Measurements from ENCODE around the gene FLG2.

The FLG2 gene

DNA sequence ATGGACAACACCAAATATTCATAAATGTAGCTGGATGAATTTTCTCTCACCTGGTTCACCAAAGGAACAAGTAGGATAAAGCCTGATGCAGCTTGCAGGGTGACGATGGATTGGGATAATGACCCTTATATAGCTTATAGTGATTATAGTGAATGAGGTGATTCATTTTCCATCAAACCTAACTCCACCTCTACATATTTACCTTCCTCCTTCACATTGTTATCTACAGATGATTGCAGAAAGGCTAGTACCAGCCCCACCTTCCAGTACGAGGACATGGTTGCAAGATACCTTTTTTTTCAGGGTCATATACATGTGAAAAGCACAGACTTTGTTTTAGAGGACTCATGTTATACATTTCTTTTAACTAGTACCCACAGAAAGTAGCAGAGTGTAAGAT, at the start of gene FLG2:
FLG2 (minus strand) TSS at position 101 of the 400 bp plus-strand sequence. CDS start 1,122 bp downstream, outside the sequence.
- FAIRE-seq (no peak), DNase-seq (ENCODE audit: insufficient read length, low spot score) (no peak)

DNA sequence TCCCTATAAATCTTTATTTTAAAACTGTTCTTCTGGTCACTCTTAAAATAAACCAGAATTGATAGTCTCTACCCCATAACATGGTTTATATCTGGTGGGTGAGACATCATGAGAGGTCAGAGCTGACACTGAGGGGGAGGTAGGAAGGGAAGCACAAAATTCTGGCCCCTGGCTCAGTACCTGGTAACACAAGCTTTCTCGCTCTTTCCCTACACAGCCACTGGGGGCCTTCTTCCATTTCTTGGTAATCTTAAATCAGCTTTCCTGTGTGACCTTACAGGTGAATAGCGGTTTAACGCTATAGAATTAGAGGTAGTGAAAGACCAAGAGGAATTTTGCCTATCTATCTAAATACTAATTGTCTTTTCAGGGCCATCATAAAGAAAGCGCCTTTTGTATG, 48.9 kb upstream of the FLG2 start:
- DNase-seq (ENCODE audit: insufficient read length, low spot score) (no peak), FAIRE-seq (no peak)

DNA sequence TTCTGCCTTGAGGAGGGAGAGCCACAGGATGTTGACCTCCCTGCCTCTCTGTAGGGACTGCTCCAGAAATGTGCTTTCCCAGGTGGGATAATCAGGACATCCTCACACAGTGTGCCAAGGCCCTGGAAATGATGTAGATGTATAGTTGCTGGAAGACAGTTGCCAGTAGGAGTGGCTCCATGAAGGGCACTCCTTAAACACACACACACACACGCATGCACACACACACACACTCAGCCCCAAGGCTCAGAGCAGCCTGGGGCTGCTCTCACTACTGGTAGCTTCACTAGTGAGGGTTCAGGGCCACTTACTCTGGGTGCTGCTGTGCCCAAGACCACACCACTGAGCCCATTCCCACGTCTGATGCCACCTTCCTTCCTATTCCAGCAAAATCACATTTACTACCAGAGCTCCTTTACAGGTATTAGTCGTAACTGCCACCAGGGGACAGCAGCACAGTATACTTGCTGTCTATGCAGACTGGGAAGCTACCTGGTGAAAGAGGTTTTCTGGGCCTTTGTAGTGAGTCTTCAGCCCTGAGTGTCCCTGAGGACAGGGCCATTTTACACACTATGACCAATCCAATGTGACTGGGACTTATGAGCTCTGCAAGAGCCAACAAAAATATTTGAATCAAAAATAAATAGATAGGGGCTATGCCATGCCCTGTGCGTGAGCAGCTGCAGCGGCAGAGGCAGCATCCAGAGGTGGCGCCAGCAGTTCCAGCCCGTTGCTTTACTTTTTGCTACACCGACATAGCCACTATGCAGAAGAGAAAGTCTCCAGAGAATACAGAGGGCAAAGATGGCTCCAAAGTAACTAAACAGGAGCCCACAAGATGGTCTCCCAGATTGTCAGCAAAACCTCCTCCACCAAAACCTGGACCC, 39.2 kb upstream of the FLG2 start:
- no peak for DNase-seq (ENCODE audit: insufficient read length, low spot score)
- FAIRE-seq, result no peak

DNA sequence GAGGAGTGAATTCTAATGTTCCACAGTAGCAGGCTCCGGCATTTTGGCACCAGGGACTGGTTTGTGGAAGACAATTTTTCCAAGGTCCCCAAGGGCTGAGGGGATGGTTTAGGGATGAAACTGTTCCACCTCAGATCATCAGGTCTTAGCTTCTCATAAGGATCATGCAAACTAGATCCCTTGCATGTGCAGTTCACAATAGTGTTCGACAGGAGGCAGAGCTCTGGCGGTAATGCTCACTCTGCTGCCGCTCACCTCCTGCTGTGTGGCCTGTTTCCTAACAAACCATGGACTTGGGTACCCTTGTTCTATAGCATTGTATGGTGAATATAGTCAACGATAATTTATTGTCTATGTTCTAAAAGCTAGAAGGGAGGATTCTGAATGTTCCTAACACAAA, 37.7 kb upstream of the FLG2 start:
- no peak for DNase-seq (ENCODE audit: insufficient read length, low spot score)
- no peak for FAIRE-seq

DNA sequence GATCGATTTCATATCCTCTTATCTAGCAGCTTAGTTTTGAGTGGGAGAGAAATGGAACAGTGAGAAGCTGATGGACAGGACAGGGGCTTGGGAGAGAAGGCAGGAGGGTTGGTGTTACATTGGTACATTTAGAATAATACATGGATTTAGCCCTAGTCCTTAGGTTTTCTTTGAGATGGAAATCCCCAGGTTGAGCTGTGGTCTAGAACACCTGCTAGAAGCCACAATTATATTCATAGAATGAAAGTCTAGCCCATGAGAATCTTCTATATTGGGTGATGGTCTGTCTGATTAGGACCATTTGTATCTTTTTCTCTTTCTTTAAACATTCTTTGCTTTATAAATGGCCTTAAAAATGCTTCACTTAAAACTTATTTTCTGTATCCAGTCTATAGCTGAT, 34.3 kb upstream of the FLG2 start:
- no peak for FAIRE-seq
- DNase-seq (ENCODE audit: insufficient read length, low spot score), result no peak

DNA sequence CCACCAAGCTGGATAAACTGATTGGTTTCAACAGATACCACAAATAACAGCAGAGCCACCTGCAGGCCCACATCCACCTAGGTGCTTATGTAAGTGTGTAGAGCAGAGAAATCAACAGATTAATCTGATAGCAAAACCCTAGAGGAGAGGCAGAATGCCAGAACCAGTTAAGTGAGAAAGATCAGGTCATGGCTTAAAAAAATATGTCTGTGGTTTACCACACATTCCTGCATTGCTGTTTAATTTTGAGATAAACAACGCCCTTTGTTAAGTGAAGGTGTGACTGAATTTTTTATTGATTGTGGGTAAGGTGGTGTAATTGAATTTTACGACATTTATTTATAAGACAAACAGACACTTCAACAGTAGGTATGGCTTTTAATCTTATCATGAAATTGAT, 33.1 kb upstream of the FLG2 start:
- no peak for DNase-seq (ENCODE audit: insufficient read length, low spot score)
- no peak for FAIRE-seq

DNA sequence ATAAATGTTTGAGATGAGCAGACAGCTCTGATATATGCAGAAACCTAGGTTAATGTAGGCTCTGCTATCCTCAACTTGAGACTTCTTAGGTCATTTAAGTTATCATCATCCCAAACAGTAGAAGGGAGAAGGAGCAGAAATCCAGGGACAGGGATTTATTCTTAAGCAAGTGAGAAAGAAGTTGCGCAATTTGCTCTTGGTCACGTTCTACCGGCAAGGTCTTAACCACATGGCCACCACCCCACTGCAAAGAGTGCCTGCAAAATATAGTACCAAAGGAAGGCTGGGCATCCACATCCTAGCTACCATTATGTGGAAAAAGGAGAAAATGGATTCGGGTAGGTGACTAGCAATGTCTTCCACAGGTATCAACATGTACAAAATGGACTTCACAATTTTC, 29.1 kb upstream of the FLG2 start:
- FAIRE-seq (no peak), DNase-seq (ENCODE audit: insufficient read length, low spot score) (no peak)

DNA sequence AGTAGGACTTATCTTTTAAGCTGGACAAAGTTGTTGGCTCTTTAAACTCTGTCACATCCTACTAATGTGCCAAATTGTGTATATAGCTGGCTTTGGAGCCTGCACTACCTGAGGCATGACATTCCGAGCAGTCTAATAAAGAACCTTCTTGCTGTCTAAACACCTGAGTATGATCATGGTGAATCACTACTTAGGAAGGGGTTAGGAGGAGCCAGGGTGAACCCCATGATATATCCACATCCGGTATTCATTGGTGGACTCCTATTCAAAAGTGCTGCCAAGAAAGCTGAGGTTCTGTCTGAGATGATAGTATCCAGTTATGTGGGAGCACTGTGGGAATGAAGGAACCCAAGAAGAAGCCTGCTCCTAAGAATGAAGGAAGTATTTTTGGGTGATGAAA, 27.1 kb upstream of the FLG2 start:
- no peak for FAIRE-seq

DNA sequence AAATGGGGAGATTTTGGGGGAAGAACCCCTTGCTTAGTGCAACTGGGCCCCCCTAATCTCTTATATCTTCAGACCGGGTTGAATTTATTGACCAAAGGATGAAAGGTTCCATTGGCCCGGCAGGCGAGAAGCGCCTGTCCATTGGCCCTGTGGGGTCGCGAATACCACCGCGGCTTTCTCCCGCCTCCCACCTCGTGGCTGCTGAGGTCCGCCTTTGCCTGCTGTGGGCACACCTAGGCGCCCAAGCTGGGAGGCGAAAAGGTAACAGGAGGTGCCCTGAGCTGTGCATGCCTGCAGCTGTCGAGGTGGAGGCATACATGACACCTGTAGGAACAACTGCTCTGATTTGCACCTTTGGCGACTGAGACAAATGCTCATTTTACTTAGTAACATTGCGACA, 21.1 kb upstream of the FLG2 start:
- DNase-seq (ENCODE audit: insufficient read length, low spot score) (no peak), FAIRE-seq (no peak)

More for the DNA sequence above, 27.1 kb upstream of the FLG2 start:
- no peak for DNase-seq (ENCODE audit: insufficient read length, low spot score)

DNA sequence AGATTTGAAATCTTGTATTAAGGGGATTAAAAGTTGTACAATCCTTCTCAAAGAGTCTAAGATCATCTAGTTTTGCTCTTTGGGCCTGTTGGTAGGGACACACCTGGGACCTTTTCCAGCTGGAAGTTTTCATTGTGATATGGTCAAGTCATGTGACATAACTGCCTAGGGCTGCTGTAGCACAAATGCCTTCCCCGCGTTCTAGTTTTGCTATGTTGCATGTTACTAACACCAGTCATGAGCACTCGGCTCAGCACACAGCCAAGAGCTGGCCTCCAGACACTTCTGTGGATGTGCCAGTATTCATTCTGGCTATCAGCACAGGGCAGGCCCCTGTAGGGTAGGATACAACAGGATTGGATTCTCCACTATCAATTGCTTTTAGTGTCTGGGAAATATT, 14.6 kb upstream of the FLG2 start:
- DNase-seq (ENCODE audit: insufficient read length, low spot score), result no peak
- no peak for FAIRE-seq

DNA sequence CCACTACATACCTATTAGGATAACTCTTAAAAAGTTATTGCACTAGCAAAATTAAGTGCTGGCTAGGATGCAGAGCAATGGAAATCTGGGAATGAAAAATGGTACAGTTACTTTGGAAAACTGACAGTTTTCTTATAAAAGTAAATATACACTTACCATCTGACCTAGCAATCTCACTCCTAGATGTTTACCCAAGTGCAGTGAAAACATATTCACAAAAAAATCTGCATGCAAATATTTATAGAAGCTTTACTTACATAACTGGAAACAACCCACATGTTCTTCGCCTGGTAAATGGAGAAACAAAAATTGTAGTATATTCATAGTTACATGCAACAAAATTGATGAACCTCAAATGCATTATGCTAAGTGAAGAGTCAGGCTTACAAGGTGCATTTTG, 12.9 kb upstream of the FLG2 start:
- DNase-seq (ENCODE audit: insufficient read length, low spot score), result no peak
- FAIRE-seq, result no peak

DNA sequence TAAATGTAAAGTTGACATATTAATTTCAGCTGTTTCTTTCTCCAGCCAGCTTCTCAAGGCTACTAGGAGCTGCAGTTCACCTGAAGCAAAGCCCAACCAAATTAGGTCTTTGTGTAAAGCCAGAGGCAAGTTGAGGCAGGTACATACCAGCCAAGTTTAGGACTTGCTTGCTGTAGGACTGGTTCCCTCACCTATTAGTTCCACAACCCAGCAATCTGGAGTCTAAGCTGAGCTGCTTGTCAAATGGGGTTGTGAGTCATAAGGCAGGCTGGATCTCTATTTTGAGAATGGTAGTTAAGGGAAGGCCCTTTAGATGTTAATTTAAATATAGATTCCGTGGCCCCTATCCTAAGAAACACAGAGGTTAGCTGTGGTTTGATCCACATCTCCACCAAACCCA, 7.6 kb upstream of the FLG2 start:
- no peak for FAIRE-seq
- DNase-seq (ENCODE audit: insufficient read length, low spot score), result no peak

DNA sequence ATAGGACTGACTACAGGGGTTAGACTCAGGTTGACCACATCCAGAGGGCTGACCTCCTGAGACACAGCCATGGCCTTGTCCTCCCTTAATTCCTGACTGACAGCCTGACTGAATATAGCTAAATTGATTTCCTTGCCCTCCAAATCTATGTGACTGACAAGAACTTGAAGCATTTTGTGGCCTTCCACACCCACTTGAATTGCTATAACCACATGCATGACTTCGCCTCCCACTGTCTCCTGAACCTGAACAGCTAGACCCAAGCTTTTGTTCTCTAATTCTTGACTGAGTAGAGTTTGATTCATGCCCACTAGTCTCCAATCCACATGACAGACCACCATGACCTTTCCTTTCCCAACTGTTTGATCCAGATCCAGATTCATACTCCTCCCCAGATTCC, 3.1 kb downstream of the FLG2 start:
- no peak for DNase-seq (ENCODE audit: insufficient read length, low spot score)
- no peak for FAIRE-seq

DNA sequence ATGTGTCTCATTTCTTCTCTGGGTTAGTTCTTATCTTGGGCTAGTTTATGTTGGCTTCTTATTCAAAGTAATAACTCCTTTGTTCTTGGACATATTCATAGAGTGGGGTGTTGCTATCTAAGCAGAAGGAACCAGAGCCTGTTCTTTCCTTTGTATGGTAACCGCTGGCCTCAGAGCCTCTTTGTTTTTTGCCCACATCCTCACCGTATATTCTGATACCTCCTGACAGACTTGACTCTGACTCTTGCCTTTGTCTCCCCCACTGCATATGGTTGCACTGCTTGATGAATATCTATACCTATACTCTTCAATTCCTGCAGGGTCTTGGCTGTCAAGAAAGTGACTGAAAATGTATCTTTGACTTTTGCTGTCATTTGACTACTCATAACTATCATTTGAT, 10.2 kb downstream of the FLG2 start:
- FAIRE-seq, result no peak
- no peak for DNase-seq (ENCODE audit: insufficient read length, low spot score)

DNA sequence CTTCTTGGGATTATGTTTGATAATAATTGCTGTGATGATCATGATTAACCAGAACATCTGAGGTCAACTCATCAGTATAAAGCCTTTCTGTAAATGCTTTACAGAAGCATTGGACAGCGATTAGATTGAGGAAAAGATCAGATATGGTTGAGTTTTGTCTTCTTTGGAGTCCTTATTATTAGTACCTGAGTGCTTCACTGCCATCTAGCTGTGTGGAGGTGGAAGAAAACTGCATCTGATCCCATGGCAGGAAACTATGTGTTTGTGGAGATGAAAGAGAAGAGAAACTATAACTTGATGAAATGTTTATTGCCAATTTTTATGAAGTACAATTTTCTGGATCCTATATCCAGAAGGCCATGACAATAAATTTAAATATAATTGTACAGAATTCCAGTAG, 11.4 kb downstream of the FLG2 start:
- DNase-seq (ENCODE audit: insufficient read length, low spot score), result no peak
- no peak for FAIRE-seq

DNA sequence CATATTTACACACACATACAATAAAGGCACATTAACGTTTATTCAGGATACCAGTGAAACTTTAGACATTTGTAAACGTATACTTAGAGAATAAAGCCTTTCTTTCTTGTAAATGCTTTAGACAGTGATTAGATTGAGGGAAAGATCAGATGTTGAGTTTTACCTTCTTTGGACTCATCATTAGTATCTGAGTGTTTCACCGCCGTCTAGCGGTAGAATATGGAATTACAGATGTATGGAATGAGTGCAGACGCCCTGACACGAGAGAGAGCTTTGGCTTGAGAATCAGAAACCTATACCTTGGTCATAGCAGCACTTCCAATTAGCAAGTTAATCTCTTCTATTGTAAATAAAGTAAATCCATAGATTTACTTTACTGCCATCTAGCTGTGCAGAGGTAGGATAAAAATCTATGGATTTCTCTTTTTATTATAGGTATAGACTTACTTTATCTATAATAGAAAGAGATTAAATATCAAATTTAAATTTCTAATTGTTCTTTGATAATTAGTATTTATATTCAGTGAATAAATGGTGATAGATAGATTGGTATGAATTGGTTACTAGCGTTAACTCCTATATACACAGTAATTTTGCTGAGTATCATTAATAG, 12.6 kb downstream of the FLG2 start:
- no peak for FAIRE-seq

DNA sequence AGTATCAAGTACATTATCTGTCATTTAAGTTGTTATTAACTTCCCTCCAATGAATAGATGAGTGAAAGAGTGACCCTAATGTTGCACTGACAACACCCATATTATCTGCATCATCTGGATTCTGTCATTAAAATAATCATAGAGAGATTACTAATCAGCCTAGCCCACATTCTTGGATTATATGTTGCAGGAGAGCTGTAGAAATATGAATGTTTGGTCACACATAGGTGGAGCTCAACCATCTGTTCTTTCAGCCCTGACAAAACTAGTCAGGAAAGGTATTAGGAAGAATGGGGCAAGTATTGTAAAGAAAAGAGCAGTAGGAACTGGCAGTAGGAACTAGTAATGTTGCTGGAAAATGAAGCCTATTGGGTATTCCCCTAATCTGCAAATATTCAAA, 15.4 kb downstream of the FLG2 start:
- FAIRE-seq (no peak), DNase-seq (ENCODE audit: insufficient read length, low spot score) (no peak)

More for the DNA sequence above, 12.6 kb downstream of the FLG2 start:
- DNase-seq (ENCODE audit: insufficient read length, low spot score), result peak; percentile 20

DNA sequence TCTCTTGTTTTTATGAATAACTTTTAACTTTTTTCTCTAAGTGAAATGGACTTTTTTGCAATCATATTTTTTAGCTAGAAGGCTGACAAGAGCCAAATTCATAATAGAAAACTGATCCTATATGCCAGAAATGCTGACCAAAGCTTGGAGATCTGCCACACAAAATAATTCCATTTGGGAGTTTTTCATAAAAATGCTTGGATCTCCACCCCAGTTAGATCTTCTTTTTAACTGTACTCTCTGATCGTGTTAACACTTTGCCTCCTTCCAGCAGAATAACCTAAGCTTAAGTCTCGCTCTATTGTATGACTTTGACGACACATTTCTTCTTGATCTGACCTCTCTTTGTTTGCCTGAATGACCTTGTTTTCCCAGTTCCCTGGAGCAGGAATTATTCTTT, 16.8 kb downstream of the FLG2 start:
- DNase-seq (ENCODE audit: insufficient read length, low spot score) (no peak), FAIRE-seq (no peak)

DNA sequence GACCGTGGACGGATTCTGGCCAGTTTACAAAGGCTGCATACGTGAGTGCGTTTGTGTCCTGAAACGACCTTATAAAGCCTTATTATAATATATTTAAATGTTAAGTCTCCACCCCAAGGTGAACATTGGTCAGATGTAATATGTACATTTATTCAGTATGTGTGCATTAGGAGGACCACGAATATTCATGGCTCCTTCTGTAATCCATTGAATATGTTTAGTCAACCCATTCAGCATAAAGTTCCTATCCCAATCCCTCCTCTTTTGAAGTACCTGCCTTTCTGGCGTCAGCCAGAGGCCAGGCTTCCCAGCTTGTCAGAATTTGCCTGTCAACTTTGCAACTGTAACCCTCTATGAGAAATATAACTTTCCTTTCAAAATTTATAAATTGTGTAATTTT, 24.4 kb downstream of the FLG2 start:
- FAIRE-seq, result no peak
- no peak for DNase-seq (ENCODE audit: insufficient read length, low spot score)

DNA sequence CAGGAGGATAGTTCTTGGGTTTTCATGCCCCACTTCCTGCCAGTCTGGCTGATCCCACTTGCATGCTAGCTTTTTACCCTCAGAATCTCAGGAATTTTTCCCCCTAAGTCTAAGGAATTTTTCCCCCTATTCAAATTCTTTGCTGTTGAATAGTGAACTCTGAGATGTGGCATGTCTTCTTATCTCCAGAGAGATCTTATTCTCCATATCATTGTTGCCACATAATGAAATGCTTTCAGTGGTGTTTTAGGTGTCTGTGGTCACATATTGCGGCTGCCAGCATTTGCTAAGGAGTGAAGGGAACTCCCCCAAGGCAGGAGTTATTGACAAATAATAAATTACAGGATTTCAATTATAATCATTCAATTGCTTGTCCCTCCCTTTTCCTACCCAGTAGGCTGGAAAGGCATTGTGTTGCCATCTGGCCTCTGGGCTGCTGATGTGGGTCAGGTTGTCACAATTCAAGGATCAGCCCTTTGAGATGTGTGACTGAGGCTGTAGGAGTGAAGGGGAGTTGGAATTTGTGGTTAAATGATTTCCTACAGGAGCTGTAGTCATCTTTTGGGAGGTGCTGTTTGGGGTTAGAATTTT, 30.9 kb downstream of the FLG2 start:
- DNase-seq (ENCODE audit: insufficient read length, low spot score), result no peak
- FAIRE-seq, result no peak

DNA sequence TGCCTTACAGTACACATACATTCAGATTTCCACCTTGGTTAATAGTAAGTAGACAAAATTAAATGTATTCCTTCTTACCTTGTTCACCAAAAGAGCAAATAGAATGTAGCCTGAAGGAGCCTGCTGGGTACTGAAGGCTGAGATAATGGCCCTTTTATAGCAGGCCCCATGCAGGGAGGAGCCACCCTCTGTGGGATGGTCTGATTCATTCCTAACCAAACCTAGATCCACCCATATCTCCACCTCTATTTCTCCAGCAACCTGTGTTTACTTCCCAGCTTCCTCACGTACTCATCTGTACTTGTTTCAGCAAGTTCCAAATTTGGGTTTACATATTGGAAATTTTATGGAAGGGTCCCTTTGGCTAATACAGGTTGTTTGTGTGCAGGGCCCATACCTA, 34.7 kb downstream of the FLG2 start, which contains the start of gene FLG:
FLG (minus strand) TSS at position 129 of the 400 bp plus-strand sequence. CDS start 9,783 bp downstream, outside the sequence.
- FAIRE-seq, result no peak

DNA sequence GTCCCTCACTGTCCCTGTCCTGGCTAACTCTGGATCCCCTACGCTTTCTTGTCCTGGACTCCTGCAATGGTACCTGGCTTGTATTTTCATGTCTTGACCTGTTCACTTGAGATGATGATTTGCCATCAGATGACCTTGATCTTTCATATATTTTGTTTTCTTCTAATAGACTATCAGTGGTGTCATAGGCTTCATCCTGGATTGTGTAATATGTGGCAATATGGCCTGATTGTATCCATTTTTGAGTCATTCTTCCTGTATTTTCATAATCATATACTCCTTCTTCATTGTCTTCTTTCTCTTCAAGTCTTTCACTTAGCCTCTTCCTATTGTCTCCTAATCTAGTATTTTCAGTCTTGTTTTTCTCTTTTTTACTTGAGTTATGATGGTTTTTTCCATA, 45.8 kb downstream of the FLG2 start:
- no peak for DNase-seq (ENCODE audit: insufficient read length, low spot score)
- no peak for FAIRE-seq

More for the DNA sequence above, 34.7 kb downstream of the FLG2 start, which contains the start of gene FLG:
- DNase-seq (ENCODE audit: insufficient read length, low spot score), result no peak

Data from HTR-8/SVneo (cell line).